Tibial nerve (tissue), 4 donors: ENCODE results near the gene PSMB2. TPM values are rescaled to one million over a fixed set of nuclear protein-coding genes. Genes with fewer than 3 reads are reported as not detected.

Source experiments
- DNase-seq, 2 donors: peaks; one replicate each; pipeline ENCODE4 v3.0.0-alpha.2; 2019; ENCODE audit warnings: low spot score in 2 of 2
- H3K27ac ChIP-seq, 4 donors: fragments of 200-600 bp; sonication (generic) in 3 of 4; one replicate each; pipeline ENCODE4 v1.5.1; 2017 to 2019; ENCODE audit warnings: mild to moderate bottlenecking in 1 of 4
- H3K27me3 ChIP-seq, 2 donors: fragments of 200-600 bp; sonication (generic) in 1 of 2; one replicate each; pipeline versions ENCODE4 v1.5.1 to v1.6.0; 2017 to 2019
- H3K36me3 ChIP-seq, 3 donors: fragments of 200-600 bp; sonication (generic); one replicate each; pipeline ENCODE4 v1.5.1; 2018 to 2019
- H3K4me1 ChIP-seq, 4 donors: fragments of 200-600 bp; sonication (generic) in 3 of 4; one replicate each; pipeline ENCODE4 v1.5.1; 2017 to 2019
- H3K4me3 ChIP-seq, 4 donors: fragments of 200-600 bp; sonication (generic) in 3 of 4; one replicate each; pipeline ENCODE4 v1.5.1; 2017 to 2019; ENCODE audit warnings: mild to moderate bottlenecking in 1 of 4, moderate library complexity in 1 of 4
- H3K9me3 ChIP-seq, 4 donors: fragments of 200-600 bp; sonication (generic) in 3 of 4; one replicate each; pipeline ENCODE4 v1.5.1; 2017 to 2019
- EP300 ChIP-seq, 2 donors: sonication (generic); formaldehyde crosslinking; IDR thresholded peaks; one replicate each; pipeline ENCODE4 v1.6.1; 2017; ENCODE audit warnings: antibody characterized with exemption in 2 of 2, mild to moderate bottlenecking in 1 of 2
- POLR2A ChIP-seq, 2 donors: fragments of 450-650 bp; IDR thresholded peaks; one replicate each; pipeline ENCODE4 v1.6.1; 2017; ENCODE audit warnings: antibody characterized with exemption in 2 of 2, mild to moderate bottlenecking in 2 of 2, moderate library complexity in 2 of 2
- WGBS, 2 donors: methylation state at CpG; one replicate each; pipeline ENCODE4 v1.1.5; 2018; 5-methylcytosine and 5-hydroxymethylcytosine counted together
- total RNA-seq, 4 donors: library from RNA; depleted of rRNA; stranded (reverse); fragments of >200 nt; gene quantifications; one replicate each; pipeline ENCODE4 v1.1.0, GENCODE V29; 2016
- TF ChIP-seq, protein P1 (sequence below), 5 experiments: fragments of 200-600 bp in 3 of 5; fragments of 450-650 bp in 2 of 5; sonication (generic) in 3 of 5; IDR thresholded peaks; one replicate each; pipeline ENCODE4 v1.5.1; 2016 to 2019; ENCODE audit warnings: antibody characterized with exemption in 5 of 5, mild to moderate bottlenecking in 3 of 5, moderate library complexity in 2 of 5

Gene PSMB2
- total RNA-seq, 4 donors from 2014 or later = 24.9 to 41.4 (median 33.8) TPM

DNA sequence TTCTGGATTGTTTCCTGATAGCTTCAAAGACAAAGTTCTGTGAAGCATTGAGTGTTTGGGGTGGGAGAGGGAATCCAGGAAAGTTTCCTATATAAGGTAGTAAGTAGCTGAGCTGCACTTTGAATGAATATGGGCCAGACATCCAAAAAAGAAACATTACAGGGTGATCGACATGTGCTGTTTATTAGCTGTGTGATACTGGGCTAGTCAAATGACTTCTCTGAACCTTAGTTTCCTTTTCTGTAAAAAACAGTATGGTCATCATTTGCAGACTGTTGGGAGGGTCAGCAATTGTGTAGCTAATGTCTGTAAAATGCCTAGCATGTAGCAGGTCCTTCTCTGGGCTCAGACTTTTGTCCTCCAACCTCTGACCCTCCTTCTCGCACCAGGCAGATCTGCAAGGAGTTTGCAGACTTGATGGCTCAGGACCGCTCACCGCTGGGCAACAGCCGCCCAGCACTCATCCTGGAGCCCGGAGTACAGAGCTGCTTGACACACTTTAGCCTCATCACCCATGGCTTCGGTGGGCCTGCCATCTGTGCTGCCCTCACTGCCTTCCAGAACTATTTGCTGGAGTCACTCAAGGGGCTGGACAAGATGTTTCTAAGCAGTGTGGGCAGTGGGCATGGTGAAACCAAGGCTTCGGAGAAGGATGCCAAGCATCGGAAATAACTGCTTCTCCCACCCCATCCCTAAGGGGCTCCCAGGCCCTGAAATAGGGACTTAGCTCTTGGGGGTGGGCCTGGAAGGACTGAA, 47.1 kb downstream of the PSMB2 start:
- H3K27ac ChIP-seq = no peak overlapping the region
- H3K4me1 ChIP-seq = no peaks in the 10 kb centered on the region
- H3K9me3 ChIP-seq = no peaks in the 10 kb centered on the region
- no peak for DNase-seq
- TF ChIP-seq, protein P1, sequence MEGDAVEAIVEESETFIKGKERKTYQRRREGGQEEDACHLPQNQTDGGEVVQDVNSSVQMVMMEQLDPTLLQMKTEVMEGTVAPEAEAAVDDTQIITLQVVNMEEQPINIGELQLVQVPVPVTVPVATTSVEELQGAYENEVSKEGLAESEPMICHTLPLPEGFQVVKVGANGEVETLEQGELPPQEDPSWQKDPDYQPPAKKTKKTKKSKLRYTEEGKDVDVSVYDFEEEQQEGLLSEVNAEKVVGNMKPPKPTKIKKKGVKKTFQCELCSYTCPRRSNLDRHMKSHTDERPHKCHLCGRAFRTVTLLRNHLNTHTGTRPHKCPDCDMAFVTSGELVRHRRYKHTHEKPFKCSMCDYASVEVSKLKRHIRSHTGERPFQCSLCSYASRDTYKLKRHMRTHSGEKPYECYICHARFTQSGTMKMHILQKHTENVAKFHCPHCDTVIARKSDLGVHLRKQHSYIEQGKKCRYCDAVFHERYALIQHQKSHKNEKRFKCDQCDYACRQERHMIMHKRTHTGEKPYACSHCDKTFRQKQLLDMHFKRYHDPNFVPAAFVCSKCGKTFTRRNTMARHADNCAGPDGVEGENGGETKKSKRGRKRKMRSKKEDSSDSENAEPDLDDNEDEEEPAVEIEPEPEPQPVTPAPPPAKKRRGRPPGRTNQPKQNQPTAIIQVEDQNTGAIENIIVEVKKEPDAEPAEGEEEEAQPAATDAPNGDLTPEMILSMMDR (IDR thresholded peaks at IDR 0.05) = no peak
- TF ChIP-seq EP300 (IDR thresholded peaks at IDR 0.05) (no peak), POLR2A (IDR thresholded peaks at IDR 0.05) (no peak)
- 79 to 88% methylated on average over 9 of the region's 9 CpGs for WGBS, 2 donors
- H3K36me3 ChIP-seq = peaks cover 0 to 58% (median 0%) of the 10 kb centered on the region in 3 donors
- no peaks in the 10 kb centered on the region for H3K27me3 ChIP-seq
- H3K4me3 ChIP-seq = no peak overlapping the region

DNA sequence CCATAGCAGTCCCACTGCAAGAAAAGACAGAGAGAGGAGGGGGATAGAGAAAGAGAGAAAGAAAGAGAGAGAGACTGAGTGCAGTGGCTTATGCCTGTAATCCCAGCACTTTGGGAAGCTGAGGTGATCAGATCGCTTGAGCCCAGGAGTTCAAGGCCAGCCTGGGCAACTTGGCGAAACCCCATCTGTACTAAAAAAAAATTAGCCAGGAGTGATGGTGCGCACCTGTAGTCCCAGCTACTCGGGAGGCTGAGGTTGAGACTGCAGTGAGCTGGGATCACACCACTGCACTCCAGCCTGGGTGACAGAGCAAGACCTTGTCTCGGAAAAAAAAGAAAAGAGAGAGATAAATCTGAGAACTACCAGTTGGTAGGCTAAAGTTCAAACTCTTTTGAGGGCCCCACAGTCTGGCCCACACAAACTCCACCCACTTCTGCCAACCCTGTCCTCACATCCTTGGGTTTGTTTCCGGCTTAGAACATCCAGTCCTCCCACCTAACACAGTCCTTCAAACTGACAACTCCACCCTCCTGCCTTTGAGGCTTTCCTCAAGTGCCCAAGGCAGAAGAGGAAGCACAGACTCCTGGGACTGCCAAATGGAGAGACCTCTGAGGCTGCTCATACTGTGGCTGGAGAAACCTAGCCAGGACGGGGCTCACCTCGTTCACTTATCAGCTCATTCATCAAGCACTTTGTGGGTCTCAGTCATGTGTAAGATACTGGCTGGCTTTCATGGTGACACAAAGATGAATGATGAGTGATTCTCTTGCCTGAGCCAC, 48.1 kb downstream of the PSMB2 start:
- Histone ChIP-seq H3K36me3 (peaks cover 0 to 63% (median 0%) of the 10 kb centered on the region in 3 donors), H3K27ac (no peak overlapping the region), H3K9me3 (no peaks in the 10 kb centered on the region), H3K27me3 (no peaks in the 10 kb centered on the region), H3K4me3 (no peak overlapping the region), H3K4me1 (no peaks in the 10 kb centered on the region)
- no peak for TF ChIP-seq EP300 (IDR thresholded peaks at IDR 0.05)
- TF ChIP-seq, protein P1 (IDR thresholded peaks at IDR 0.05) = no peak
- TF ChIP-seq POLR2A (IDR thresholded peaks at IDR 0.05) = no peak
- WGBS, 2 donors = 73 to 75% methylated on average over 8 of the region's 8 CpGs
- no peak for DNase-seq

DNA sequence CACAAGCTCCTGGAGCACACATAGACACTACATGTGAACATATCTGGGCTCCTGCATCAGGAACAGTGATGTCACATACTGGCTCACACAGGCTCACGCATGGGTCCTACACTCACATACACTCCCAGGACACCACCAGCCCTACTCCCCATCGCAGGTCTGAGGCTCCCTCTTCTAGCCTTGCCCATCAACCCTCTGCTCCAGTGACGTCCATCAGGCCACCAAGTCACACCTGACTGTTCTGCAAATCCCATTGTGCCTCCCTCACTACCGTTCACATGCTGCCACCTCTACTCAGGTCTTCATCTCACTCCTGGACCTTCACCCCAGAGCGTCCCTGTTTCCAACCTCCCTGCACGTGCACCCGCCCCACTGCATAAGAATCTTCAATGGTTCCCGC, 50.1 kb downstream of the PSMB2 start:
- Histone ChIP-seq H3K36me3 (peaks cover 0 to 59% (median 0%) of the 10 kb centered on the region in 3 donors), H3K27ac (no peak overlapping the region), H3K9me3 (no peaks in the 10 kb centered on the region), H3K27me3 (no peaks in the 10 kb centered on the region), H3K4me3 (no peak overlapping the region), H3K4me1 (no peaks in the 10 kb centered on the region)
- TF ChIP-seq, protein P1 (IDR thresholded peaks at IDR 0.05) = no peak
- TF ChIP-seq EP300 (IDR thresholded peaks at IDR 0.05) = no peak
- TF ChIP-seq POLR2A (IDR thresholded peaks at IDR 0.05) = no peak
- no peak for DNase-seq
- WGBS, 2 donors = 89 to 90% methylated on average over 8 of the region's 8 CpGs

DNA sequence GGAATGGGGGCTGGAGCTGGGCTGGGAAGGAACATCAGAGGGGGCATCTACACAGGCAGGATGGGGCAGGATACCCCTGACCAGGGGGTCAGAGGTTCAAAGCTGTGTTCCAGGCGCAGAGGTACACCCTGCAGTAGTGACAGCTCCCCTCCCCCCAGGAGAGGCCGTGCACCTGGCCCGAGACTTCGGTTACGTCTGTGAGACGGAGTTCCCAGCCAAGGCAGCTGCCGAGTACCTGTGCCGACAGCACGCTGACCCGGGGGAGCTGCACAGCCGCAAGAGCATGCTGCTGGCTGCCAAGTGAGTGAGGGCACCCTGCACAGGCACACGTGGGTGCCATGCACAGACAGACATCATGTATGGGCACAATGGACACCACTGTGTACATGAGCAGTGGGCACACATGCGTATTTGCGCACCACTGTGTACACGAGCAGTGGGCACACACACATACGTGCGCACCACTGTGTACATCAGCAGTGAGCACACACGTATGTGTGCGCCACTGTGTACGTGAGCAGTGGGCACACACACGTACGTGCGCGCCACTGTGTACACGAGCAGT, 50.8 kb downstream of the PSMB2 start:
- WGBS, 2 donors = 92% methylated on average over 20 to 25 of the region's 25 CpGs
- Histone ChIP-seq H3K27ac (no peak overlapping the region), H3K36me3 (peaks cover 0 to 53% (median 0%) of the 10 kb centered on the region in 3 donors), H3K9me3 (no peaks in the 10 kb centered on the region), H3K4me3 (no peak overlapping the region), H3K27me3 (no peaks in the 10 kb centered on the region), H3K4me1 (no peaks in the 10 kb centered on the region)
- no peak for DNase-seq
- TF ChIP-seq EP300 (IDR thresholded peaks at IDR 0.05) (no peak), POLR2A (IDR thresholded peaks at IDR 0.05) (no peak)

DNA sequence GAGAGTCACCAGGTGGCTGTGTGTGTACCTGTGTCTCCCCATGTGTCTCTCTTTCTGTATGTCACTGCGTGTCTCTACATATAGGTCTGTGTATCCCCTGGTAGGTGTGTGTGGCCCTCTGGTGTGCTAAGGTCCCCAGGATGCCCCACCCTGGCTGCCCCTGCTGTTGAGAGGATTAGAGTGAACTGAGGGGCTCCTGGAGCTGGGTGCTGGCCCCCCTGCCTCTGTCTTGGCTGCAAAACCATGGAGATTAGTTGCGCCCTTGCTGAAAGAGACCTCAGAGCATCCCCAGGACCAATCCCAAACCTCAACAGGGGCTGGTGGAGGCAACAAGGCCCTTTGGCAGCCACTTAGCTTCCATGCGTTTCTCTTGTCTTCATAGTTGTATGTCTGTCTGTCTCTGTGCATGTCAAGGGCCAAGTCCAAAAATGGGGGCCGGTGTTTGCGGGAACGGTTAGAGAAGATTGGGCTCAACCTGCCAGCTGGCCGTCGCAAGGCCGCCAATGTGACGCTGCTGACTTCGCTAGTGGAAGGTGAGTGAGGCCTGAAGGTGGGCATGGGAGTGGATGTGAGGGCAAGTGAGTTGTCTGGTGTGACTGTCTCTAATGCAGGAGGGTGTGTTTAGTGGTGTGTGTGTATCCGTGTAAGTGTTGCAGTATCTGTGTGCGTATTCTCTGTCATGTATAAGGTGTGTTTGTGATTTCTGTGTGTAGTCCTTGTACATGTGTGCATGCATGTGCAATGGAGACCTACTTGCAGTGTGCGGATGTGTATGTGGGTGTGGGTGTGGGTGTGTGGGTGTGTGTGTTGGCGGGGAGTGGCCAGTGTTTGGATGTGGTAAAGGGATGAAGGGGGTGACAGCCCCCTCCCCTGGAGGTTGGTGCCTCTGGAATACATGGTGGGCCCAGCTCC, 51.6 kb downstream of the PSMB2 start:
- no peaks in the 10 kb centered on the region for H3K9me3 ChIP-seq
- H3K27me3 ChIP-seq = no peaks in the 10 kb centered on the region
- no peak for TF ChIP-seq POLR2A (IDR thresholded peaks at IDR 0.05)
- TF ChIP-seq, protein P1 (IDR thresholded peaks at IDR 0.05) = no peak
- no peak for TF ChIP-seq EP300 (IDR thresholded peaks at IDR 0.05)
- 92 to 94% methylated on average over 15 of the region's 15 CpGs for WGBS, 2 donors
- no peak for DNase-seq
- peaks cover 0 to 50% (median 0%) of the 10 kb centered on the region in 3 donors for H3K36me3 ChIP-seq
- no peak overlapping the region for H3K4me3 ChIP-seq
- H3K27ac ChIP-seq = no peak overlapping the region
- no peaks in the 10 kb centered on the region for H3K4me1 ChIP-seq
